ENCODE measurements around the gene PTPRM.

PTPRM gene

GRCh38 chr18:7894592-7894991, 327.5 kb downstream of the PTPRM start:
- no peak for DNase-seq

GRCh38 chr18:7895346-7895745, 328.2 kb downstream of the PTPRM start:
- no peak for DNase-seq

- DNase-seq = no peak
Measured at GRCh38 chr18:7896161-7896560, 329.0 kb downstream of the PTPRM start.

- peak in 1 of 58 donors; percentile 3 for DNase-seq
Measured at GRCh38 chr18:7896805-7897518, 329.8 kb downstream of the PTPRM start.

- no peak for DNase-seq
Measured at GRCh38 chr18:7898181-7898580, 331.1 kb downstream of the PTPRM start.

GRCh38 chr18:7899078-7899477, 332.0 kb downstream of the PTPRM start:
- DNase-seq = no peak

GRCh38 chr18:7900091-7900490, 333.0 kb downstream of the PTPRM start:
- DNase-seq = no peak

- DNase-seq = no peak
Measured at GRCh38 chr18:7901657-7902056, 334.5 kb downstream of the PTPRM start.

- no peak for DNase-seq
Measured at GRCh38 chr18:7902399-7902839, 335.3 kb downstream of the PTPRM start.

GRCh38 chr18:7904529-7904928, 337.4 kb downstream of the PTPRM start:
- DNase-seq = no peak

- no peak for DNase-seq
Measured at GRCh38 chr18:7908681-7909299, 341.7 kb downstream of the PTPRM start.

- DNase-seq = no peak
Measured at GRCh38 chr18:7914834-7915670, 347.9 kb downstream of the PTPRM start.

- no peak for DNase-seq
Measured at GRCh38 chr18:7918701-7919100, 351.6 kb downstream of the PTPRM start.

GRCh38 chr18:7919565-7919964, 352.4 kb downstream of the PTPRM start:
- no peak for DNase-seq

GRCh38 chr18:7921938-7922587, 354.9 kb downstream of the PTPRM start:
- no peak for DNase-seq

GRCh38 chr18:7923105-7923504, 356.0 kb downstream of the PTPRM start:
- DNase-seq = no peak

GRCh38 chr18:7924616-7925015, 357.5 kb downstream of the PTPRM start:
- DNase-seq = no peak

- no peak for DNase-seq
Measured at GRCh38 chr18:7926526-7926925, 359.4 kb downstream of the PTPRM start.

GRCh38 chr18:7927119-7927518, 360.0 kb downstream of the PTPRM start:
- no peak for DNase-seq

- no peak for DNase-seq
Measured at GRCh38 chr18:7931763-7932162, 364.6 kb downstream of the PTPRM start.

GRCh38 chr18:7937268-7937667, 370.2 kb downstream of the PTPRM start:
- no peak for DNase-seq

GRCh38 chr18:7939521-7939920, 372.4 kb downstream of the PTPRM start:
- DNase-seq = no peak

All from anterior cingulate cortex (tissue), 58 donors.